ENCODE data around the gene GMDS. TPM values are rescaled to one million over a fixed set of nuclear protein-coding genes. Genes with fewer than 3 reads are reported as not detected.

The GMDS gene
- total RNA-seq, 1 donor from 2014 or later, result 7.8 TPM

DNA sequence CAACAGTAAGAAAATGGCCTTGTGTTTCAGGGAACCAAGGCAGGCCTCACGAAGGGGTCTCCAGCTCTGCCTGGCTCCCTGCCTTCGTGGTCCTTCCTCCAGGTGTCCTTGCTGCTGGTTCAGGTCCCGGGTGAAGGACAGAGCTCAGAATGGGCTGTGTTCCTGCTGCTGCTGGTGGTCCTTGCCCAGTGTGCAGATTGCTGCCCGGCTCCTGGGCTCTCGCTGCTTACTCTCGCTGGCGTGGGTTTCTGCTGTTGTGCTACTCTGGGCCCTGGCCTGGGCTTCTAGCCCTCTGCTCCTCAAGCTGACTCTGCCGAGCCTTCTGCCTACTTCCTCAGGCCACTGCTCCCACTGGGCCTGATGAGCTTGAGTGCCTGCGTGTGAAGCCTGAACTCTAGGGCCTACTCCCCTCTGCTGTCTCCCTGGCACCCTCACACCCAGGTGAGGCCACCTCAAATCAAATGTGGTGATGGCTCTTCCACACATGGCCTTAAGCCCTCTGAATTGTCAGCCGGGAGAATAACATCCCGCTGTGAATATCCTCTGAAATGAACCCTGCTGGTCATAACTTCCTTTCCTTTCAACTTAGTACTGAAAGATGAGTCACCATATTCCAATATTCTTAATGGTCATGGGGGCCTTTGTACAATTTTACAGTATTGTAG is 464.1 kb downstream of the GMDS start:
- H3K36me3 ChIP-seq (ENCODE audit: control insufficient read depth in 3 of 3, insufficient read depth in 3 of 3, low read length in 3 of 3), result no peaks in the 10 kb centered on the region
- H3K9ac ChIP-seq (ENCODE audit: low read depth in 1 of 3, low read length in 3 of 3), result no peak overlapping the region
- no peaks in the 10 kb centered on the region for H3K27me3 ChIP-seq (ENCODE audit: control insufficient read depth in 3 of 3, insufficient read depth in 3 of 3, low read length in 3 of 3)
- H3K9me3 ChIP-seq (ENCODE audit: control insufficient read depth in 3 of 3, low read length in 3 of 3), result no peaks in the 10 kb centered on the region
- H3K4me3 ChIP-seq (ENCODE audit: low read length in 3 of 3), result no peak overlapping the region
- no peak overlapping the region for H3K27ac ChIP-seq (ENCODE audit: low read depth, low read length)
- no peaks in the 10 kb centered on the region for H3K4me1 ChIP-seq (ENCODE audit: control insufficient read depth in 3 of 3, insufficient read depth in 3 of 3, low read length in 3 of 3)

DNA sequence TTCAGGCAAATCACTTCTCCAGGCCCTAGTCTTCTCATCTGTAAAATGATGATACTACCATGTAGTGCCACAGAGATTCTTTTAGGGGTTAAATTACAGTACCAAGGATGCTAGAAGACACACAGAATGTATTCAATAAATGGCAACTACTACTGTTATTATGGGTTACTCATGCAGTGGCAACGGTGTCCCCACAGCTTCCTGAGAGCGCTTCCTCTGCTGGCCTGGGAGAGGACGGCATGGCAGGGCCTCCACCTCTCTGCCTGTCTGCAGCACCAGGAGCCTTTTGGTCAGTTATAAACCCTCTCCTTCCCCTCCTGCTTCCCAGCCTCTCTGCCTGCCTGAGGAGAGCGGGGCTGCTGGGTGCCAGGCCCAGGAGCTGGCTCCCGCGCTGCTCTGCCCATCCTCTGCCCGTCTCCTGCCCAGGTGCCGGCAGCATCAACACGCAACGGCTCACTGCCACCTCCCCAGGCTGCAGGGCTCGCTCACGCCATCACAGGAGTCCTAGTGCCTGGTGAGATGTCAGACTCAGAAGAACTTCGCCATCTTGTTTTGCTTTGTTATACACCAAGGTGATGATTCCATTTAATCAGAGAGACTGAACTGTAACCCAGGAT is 465.0 kb downstream of the GMDS start:
- Histone ChIP-seq H3K4me3 (ENCODE audit: low read length in 3 of 3) (no peak overlapping the region), H3K9me3 (ENCODE audit: control insufficient read depth in 3 of 3, low read length in 3 of 3) (no peaks in the 10 kb centered on the region), H3K9ac (ENCODE audit: low read depth in 1 of 3, low read length in 3 of 3) (no peak overlapping the region), H3K36me3 (ENCODE audit: control insufficient read depth in 3 of 3, insufficient read depth in 3 of 3, low read length in 3 of 3) (no peaks in the 10 kb centered on the region), H3K27ac (ENCODE audit: low read depth, low read length) (no peak overlapping the region), H3K4me1 (ENCODE audit: control insufficient read depth in 3 of 3, insufficient read depth in 3 of 3, low read length in 3 of 3) (no peaks in the 10 kb centered on the region), H3K27me3 (ENCODE audit: control insufficient read depth in 3 of 3, insufficient read depth in 3 of 3, low read length in 3 of 3) (no peaks in the 10 kb centered on the region)

DNA sequence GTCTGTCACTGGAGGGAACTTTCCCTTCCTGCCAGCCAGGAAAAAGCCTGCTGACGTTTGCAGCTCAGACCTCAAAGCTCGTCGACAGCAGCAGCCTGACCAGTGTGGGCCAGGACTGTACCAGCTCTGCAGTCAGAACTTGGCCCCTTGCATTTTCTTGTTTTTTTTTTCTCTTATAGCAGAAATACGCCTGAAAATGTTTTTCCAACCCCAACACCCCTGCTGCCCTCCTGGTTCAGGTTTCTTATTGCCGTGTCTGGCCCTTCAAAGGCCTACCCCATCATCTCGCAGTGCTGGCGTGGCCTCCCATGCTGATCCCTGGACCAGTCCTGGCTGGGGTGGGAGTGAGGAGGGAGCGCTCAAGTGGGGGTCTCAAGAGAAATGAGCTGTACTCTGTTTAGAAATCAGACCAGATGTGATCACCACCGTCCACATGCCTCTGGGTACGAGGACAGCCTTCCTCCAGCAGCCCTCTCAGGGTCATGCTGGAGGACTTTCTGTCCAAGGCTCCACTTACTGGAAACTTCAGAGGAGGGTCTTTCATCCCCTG is 466.6 kb downstream of the GMDS start:
- H3K4me3 ChIP-seq (ENCODE audit: low read length in 3 of 3), result no peak overlapping the region
- no peaks in the 10 kb centered on the region for H3K36me3 ChIP-seq (ENCODE audit: control insufficient read depth in 3 of 3, insufficient read depth in 3 of 3, low read length in 3 of 3)
- no peaks in the 10 kb centered on the region for H3K27me3 ChIP-seq (ENCODE audit: control insufficient read depth in 3 of 3, insufficient read depth in 3 of 3, low read length in 3 of 3)
- no peak overlapping the region for H3K27ac ChIP-seq (ENCODE audit: low read depth, low read length)
- no peaks in the 10 kb centered on the region for H3K4me1 ChIP-seq (ENCODE audit: control insufficient read depth in 3 of 3, insufficient read depth in 3 of 3, low read length in 3 of 3)
- no peaks in the 10 kb centered on the region for H3K9me3 ChIP-seq (ENCODE audit: control insufficient read depth in 3 of 3, low read length in 3 of 3)
- H3K9ac ChIP-seq (ENCODE audit: low read depth in 1 of 3, low read length in 3 of 3), result no peak overlapping the region

DNA sequence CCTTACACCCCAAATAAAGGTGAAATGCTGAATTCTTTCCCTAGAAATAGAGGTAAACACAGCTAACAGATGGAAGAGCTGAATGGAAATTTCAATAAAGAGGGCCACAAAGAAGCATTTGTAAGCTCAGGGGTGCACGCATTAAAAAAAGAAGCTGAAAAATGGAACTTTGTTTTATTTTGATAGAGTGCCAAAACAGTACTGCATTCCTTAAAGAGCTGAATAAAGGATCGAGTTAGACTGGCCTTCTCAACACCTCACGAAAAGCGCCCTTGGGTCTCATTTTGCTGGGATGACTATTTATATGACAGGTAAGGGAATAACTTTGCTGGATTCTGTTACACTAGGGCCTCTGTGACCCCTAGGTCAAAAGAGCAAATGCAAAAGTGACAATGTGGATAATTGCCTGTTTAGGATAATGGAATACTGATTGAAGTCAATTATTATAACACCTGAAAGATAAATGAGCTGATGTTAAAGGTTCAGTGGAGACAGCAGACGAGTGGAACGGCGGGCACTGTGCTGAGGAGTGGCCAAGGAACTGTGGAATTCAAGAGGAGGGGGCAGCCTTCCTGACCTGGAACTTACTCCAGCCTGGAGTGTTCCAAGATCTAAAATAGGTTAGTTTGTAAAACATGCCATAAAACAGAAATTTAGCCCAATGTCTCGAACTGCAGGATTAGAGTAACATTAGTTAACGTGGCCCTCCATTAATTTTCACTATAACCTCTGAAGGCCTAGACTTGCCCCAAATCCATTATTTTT is 467.3 kb downstream of the GMDS start:
- Histone ChIP-seq H3K4me3 (ENCODE audit: low read length in 3 of 3) (no peak overlapping the region), H3K4me1 (ENCODE audit: control insufficient read depth in 3 of 3, insufficient read depth in 3 of 3, low read length in 3 of 3) (no peaks in the 10 kb centered on the region), H3K36me3 (ENCODE audit: control insufficient read depth in 3 of 3, insufficient read depth in 3 of 3, low read length in 3 of 3) (no peaks in the 10 kb centered on the region), H3K27me3 (ENCODE audit: control insufficient read depth in 3 of 3, insufficient read depth in 3 of 3, low read length in 3 of 3) (no peaks in the 10 kb centered on the region), H3K27ac (ENCODE audit: low read depth, low read length) (no peak overlapping the region), H3K9me3 (ENCODE audit: control insufficient read depth in 3 of 3, low read length in 3 of 3) (no peaks in the 10 kb centered on the region), H3K9ac (ENCODE audit: low read depth in 1 of 3, low read length in 3 of 3) (no peak overlapping the region)

DNA sequence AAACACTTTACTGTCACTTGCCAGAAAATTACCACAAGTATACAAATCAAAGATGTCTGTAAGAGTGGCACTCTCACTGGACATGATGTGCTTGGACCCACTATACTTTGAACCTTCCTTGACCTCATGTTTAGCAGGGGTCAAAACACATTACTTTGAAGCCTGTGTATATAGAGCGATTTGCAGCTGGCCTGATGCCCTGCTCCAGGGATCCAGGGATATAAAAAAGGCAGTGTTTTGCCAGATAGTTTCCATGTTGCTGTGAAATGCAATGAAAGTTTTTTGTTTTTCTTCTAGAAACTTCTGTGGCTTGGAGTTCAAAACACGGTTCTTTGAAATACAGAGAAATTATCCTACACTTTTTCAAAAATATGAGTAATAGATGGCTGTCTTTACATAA is 470.0 kb downstream of the GMDS start:
- no peaks in the 10 kb centered on the region for H3K27me3 ChIP-seq (ENCODE audit: control insufficient read depth in 3 of 3, insufficient read depth in 3 of 3, low read length in 3 of 3)
- no peak overlapping the region for H3K27ac ChIP-seq (ENCODE audit: low read depth, low read length)
- no peaks in the 10 kb centered on the region for H3K36me3 ChIP-seq (ENCODE audit: control insufficient read depth in 3 of 3, insufficient read depth in 3 of 3, low read length in 3 of 3)
- H3K9ac ChIP-seq (ENCODE audit: low read depth in 1 of 3, low read length in 3 of 3), result no peak overlapping the region
- no peak overlapping the region for H3K4me3 ChIP-seq (ENCODE audit: low read length in 3 of 3)
- H3K9me3 ChIP-seq (ENCODE audit: control insufficient read depth in 3 of 3, low read length in 3 of 3), result no peaks in the 10 kb centered on the region
- no peaks in the 10 kb centered on the region for H3K4me1 ChIP-seq (ENCODE audit: control insufficient read depth in 3 of 3, insufficient read depth in 3 of 3, low read length in 3 of 3)

DNA sequence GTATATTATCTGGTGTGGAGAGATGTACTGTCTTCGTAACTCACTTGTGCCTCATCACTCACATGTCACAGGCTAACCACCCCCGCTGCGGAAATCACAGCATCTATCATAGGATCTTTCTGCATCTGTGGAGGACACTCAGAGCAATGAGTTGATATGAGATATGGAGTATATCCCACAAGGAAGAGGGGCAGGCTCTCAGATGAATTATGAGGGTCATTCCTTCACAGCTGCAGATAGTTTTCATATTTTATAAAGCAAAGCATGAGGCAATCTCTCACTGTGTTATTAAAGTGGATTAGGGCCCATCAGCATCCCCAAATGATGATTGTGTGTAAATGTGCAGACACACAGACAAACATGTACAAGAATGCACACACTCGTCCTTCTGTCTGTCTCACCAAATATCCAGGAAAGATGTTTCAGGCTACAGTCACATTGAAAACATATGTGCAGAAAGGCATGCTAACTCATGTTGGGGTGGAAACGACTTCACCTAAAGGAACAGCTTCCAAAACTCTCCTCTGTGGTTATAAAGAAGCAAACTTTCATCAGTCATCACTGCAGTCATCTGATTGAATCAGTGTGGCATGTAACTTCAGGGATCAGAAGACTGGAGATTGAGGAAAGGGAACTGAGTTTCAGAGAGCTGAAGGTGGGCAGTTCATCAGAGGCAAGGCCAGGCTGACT is 471.0 kb downstream of the GMDS start:
- Histone ChIP-seq H3K9ac (ENCODE audit: low read depth in 1 of 3, low read length in 3 of 3) (no peak overlapping the region), H3K36me3 (ENCODE audit: control insufficient read depth in 3 of 3, insufficient read depth in 3 of 3, low read length in 3 of 3) (no peaks in the 10 kb centered on the region), H3K27ac (ENCODE audit: low read depth, low read length) (no peak overlapping the region), H3K4me1 (ENCODE audit: control insufficient read depth in 3 of 3, insufficient read depth in 3 of 3, low read length in 3 of 3) (no peaks in the 10 kb centered on the region), H3K27me3 (ENCODE audit: control insufficient read depth in 3 of 3, insufficient read depth in 3 of 3, low read length in 3 of 3) (no peaks in the 10 kb centered on the region), H3K4me3 (ENCODE audit: low read length in 3 of 3) (no peak overlapping the region), H3K9me3 (ENCODE audit: control insufficient read depth in 3 of 3, low read length in 3 of 3) (no peaks in the 10 kb centered on the region)

DNA sequence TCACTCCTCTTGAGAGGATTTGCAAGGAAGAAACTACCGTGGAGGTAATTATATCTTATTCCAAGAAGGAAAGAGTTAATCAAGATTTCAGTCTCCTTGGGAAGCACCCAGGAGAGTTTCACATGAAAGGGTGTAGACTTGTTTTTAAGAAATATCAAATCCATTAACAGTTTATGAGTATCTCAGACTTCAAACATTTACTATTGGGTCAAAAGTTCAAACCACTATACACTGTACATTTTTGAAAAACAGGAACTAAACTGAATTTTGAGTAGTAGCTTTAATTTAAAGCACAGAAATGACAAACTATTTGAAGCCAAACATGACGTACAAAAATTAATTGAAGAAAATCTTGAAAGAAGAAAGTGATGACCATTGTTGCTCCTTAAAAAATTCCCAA is 471.7 kb downstream of the GMDS start:
- no peak overlapping the region for H3K4me3 ChIP-seq (ENCODE audit: low read length in 3 of 3)
- H3K27me3 ChIP-seq (ENCODE audit: control insufficient read depth in 3 of 3, insufficient read depth in 3 of 3, low read length in 3 of 3), result no peaks in the 10 kb centered on the region
- no peaks in the 10 kb centered on the region for H3K9me3 ChIP-seq (ENCODE audit: control insufficient read depth in 3 of 3, low read length in 3 of 3)
- no peaks in the 10 kb centered on the region for H3K4me1 ChIP-seq (ENCODE audit: control insufficient read depth in 3 of 3, insufficient read depth in 3 of 3, low read length in 3 of 3)
- no peak overlapping the region for H3K9ac ChIP-seq (ENCODE audit: low read depth in 1 of 3, low read length in 3 of 3)
- H3K36me3 ChIP-seq (ENCODE audit: control insufficient read depth in 3 of 3, insufficient read depth in 3 of 3, low read length in 3 of 3), result no peaks in the 10 kb centered on the region
- H3K27ac ChIP-seq (ENCODE audit: low read depth, low read length), result no peak overlapping the region

DNA sequence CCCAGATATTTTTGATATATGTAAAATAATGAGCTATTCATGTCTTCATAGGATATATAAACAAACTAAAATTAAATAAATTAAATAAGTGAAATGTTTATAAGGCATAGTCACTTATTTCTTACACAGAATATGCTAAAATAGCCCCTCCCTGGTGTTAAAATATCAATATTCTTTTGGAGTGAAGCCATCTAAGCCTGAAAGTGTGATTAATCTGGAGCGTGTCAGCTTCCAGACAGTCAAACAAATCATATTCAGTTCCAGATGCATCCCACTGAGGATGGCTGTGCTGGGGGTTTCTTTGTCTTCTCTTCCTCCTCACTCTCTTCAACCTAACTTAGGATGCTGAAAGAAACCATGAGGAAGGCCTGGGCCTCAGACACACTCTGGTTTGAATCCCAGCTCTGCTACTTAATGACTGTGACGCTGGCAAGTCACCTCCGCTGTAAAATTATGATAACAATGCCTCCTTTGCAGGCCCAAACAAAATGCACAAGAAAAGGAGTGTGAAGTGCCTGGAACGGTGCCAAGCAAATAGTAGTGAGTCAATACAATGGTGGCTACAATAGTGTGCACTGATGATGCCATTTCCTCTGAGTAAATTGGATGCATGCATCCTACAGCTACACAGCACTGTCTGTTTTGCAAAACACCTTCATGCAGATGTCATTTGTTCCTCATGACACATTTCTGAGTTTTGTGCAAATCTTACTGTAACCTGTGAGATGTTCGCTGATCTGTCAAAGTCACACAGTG is 474.3 kb downstream of the GMDS start:
- Histone ChIP-seq H3K36me3 (ENCODE audit: control insufficient read depth in 3 of 3, insufficient read depth in 3 of 3, low read length in 3 of 3) (no peaks in the 10 kb centered on the region), H3K4me3 (ENCODE audit: low read length in 3 of 3) (no peak overlapping the region), H3K4me1 (ENCODE audit: control insufficient read depth in 3 of 3, insufficient read depth in 3 of 3, low read length in 3 of 3) (peaks cover 7 to 10% (median 7%) of the 10 kb centered on the region in 3 donors), H3K9me3 (ENCODE audit: control insufficient read depth in 3 of 3, low read length in 3 of 3) (no peaks in the 10 kb centered on the region), H3K27ac (ENCODE audit: low read depth, low read length) (no peak overlapping the region), H3K9ac (ENCODE audit: low read depth in 1 of 3, low read length in 3 of 3) (no peak overlapping the region), H3K27me3 (ENCODE audit: control insufficient read depth in 3 of 3, insufficient read depth in 3 of 3, low read length in 3 of 3) (no peaks in the 10 kb centered on the region)

DNA sequence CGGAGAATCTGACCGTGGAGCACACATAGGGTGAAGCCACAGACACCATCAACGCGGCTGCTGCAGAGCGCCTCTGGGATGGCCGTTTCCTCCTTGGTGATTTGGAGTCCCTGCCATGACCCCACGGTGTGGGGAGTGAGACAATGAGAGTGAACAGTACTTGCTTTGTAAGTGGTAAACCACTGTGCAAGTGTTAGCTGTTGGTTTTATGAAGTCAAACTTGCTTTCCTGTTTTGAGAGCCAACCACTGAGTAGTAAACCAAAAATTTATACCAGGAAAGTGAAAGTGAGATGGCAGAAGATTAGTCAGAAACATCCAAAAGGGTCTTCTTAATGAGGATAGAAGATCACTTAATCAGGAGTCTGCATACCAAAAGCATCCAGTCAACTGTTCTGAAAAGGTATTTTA is 475.0 kb downstream of the GMDS start:
- H3K27ac ChIP-seq (ENCODE audit: low read depth, low read length), result no peak overlapping the region
- no peaks in the 10 kb centered on the region for H3K27me3 ChIP-seq (ENCODE audit: control insufficient read depth in 3 of 3, insufficient read depth in 3 of 3, low read length in 3 of 3)
- no peaks in the 10 kb centered on the region for H3K36me3 ChIP-seq (ENCODE audit: control insufficient read depth in 3 of 3, insufficient read depth in 3 of 3, low read length in 3 of 3)
- H3K9ac ChIP-seq (ENCODE audit: low read depth in 1 of 3, low read length in 3 of 3), result no peak overlapping the region
- no peak overlapping the region for H3K4me3 ChIP-seq (ENCODE audit: low read length in 3 of 3)
- no peaks in the 10 kb centered on the region for H3K9me3 ChIP-seq (ENCODE audit: control insufficient read depth in 3 of 3, low read length in 3 of 3)
- peaks cover 7 to 10% (median 7%) of the 10 kb centered on the region in 3 donors for H3K4me1 ChIP-seq (ENCODE audit: control insufficient read depth in 3 of 3, insufficient read depth in 3 of 3, low read length in 3 of 3)

Measured in skeletal muscle tissue (tissue), 4 donors.